ENCODE results near the gene CDC42EP1. TPM values are rescaled to one million over a fixed set of nuclear protein-coding genes. Genes with fewer than 3 reads are reported as not detected.

CDC42EP1 gene
- total RNA-seq, 1 donor from 2014 or later, result 52.6 TPM

DNA sequence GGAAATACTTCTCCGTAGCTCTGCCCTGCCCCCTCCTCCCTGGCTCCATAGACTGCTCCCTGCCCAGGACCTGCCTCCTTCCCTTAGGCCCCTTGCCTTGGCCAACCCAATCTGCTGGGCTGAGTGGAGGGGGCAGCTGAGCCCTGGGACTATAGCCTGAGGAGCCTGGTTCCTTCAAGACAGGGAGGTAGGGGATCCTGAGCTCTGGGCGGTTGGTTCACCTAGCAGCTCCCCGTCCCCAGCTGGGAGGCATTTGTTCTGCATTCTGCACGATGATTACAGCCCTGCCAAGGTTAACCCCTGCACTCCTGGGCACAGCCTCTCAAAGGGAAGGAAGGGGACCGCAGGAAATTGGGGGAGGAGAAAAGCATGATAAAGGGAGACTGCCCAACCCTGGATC lies 3.6 kb upstream of the CDC42EP1 start:
- no peak overlapping the region for H3K27ac Mint-ChIP-seq
- no peaks in the 10 kb centered on the region for H3K9me3 Mint-ChIP-seq (ENCODE audit: low read depth)
- no peak for DNase-seq (ENCODE audit: low spot score, unreplicated experiment)
- TF ChIP-seq, protein P1, sequence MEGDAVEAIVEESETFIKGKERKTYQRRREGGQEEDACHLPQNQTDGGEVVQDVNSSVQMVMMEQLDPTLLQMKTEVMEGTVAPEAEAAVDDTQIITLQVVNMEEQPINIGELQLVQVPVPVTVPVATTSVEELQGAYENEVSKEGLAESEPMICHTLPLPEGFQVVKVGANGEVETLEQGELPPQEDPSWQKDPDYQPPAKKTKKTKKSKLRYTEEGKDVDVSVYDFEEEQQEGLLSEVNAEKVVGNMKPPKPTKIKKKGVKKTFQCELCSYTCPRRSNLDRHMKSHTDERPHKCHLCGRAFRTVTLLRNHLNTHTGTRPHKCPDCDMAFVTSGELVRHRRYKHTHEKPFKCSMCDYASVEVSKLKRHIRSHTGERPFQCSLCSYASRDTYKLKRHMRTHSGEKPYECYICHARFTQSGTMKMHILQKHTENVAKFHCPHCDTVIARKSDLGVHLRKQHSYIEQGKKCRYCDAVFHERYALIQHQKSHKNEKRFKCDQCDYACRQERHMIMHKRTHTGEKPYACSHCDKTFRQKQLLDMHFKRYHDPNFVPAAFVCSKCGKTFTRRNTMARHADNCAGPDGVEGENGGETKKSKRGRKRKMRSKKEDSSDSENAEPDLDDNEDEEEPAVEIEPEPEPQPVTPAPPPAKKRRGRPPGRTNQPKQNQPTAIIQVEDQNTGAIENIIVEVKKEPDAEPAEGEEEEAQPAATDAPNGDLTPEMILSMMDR (IDR thresholded peaks at IDR 0.05; ENCODE audit: unreplicated experiment), result no peak
- peaks cover 35% of the 10 kb centered on the region for H3K4me1 Mint-ChIP-seq (ENCODE audit: low read depth)
- H3K27me3 Mint-ChIP-seq, result no peaks in the 10 kb centered on the region
- H3K36me3 Mint-ChIP-seq (ENCODE audit: insufficient read depth), result no peaks in the 10 kb centered on the region
- H3K4me3 Mint-ChIP-seq (ENCODE audit: low read depth), result no peak overlapping the region

- no peak overlapping the region for H3K4me3 Mint-ChIP-seq (ENCODE audit: low read depth)
- no peaks in the 10 kb centered on the region for H3K9me3 Mint-ChIP-seq (ENCODE audit: low read depth)
- no peaks in the 10 kb centered on the region for H3K27me3 Mint-ChIP-seq
Observed at GRCh38 chr22:37557321-37558001, 2.8 kb upstream of the CDC42EP1 start.

GRCh38 chr22:37558815-37559214 lies 1.5 kb upstream of the CDC42EP1 start:
- H3K36me3 Mint-ChIP-seq (ENCODE audit: insufficient read depth), result peaks cover 4% of the 10 kb centered on the region
- H3K27ac Mint-ChIP-seq, result peak overlapping the region; percentile 52
- H3K4me3 Mint-ChIP-seq (ENCODE audit: low read depth), result peak overlapping the region; percentile 71
- DNase-seq (ENCODE audit: low spot score, unreplicated experiment), result no peak
- H3K9me3 Mint-ChIP-seq (ENCODE audit: low read depth), result no peaks in the 10 kb centered on the region
- TF ChIP-seq, protein P1 (IDR thresholded peaks at IDR 0.05; ENCODE audit: unreplicated experiment), result no peak
- H3K27me3 Mint-ChIP-seq, result no peaks in the 10 kb centered on the region
- peaks cover 45% of the 10 kb centered on the region for H3K4me1 Mint-ChIP-seq (ENCODE audit: low read depth)

More at GRCh38 chr22:37557321-37558001, 2.8 kb upstream of the CDC42EP1 start:
- Mint-ChIP-seq H3K36me3 (ENCODE audit: insufficient read depth) (no peaks in the 10 kb centered on the region), H3K4me1 (ENCODE audit: low read depth) (peaks cover 39% of the 10 kb centered on the region), H3K27ac (peak overlapping the region; percentile 76)
- TF ChIP-seq, protein P1 (IDR thresholded peaks at IDR 0.05; ENCODE audit: unreplicated experiment), result no peak
- DNase-seq (ENCODE audit: low spot score, unreplicated experiment), result no peak

GRCh38 chr22:37559521-37559900 lies 769 bp upstream of the CDC42EP1 start:
- Mint-ChIP-seq H3K27ac (peak overlapping the region; percentile 71), H3K4me3 (ENCODE audit: low read depth) (peak overlapping the region; percentile 71), H3K4me1 (ENCODE audit: low read depth) (peaks cover 46% of the 10 kb centered on the region), H3K27me3 (no peaks in the 10 kb centered on the region), H3K9me3 (ENCODE audit: low read depth) (no peaks in the 10 kb centered on the region), H3K36me3 (ENCODE audit: insufficient read depth) (peaks cover 4% of the 10 kb centered on the region)
- no peak for DNase-seq (ENCODE audit: low spot score, unreplicated experiment)
- TF ChIP-seq, protein P1 (IDR thresholded peaks at IDR 0.05; ENCODE audit: unreplicated experiment), result no peak

DNA sequence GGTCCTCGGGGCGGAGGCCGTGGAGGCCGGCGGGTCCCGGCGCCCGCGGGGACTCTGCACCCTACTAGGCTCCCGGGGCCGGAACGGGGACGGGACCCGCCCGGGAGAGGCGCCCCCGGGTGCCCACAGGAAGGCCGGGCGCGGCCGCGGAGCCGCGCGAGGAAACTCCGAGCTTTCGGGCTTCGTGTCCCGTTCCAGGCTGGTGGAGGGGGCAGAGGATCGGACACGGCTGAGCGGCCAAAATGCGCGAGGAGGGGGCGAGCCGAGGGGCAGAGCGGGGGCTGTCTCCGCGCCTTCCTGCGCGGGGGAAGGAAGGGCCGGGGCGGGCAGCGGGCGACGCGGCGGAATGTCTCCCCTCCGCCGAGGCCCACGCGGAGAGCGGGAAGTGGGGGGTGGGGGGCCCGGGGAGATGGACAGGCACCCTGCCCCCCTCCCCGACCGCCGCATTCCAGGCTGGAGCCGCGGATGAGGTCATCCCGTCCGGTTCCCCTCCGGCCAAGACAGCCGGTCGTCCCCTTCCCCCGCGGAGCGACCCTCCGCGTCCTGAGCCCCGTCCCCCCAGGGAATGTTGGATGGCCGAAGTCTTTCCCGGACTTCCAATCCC lies 430 bp downstream of the CDC42EP1 start:
- H3K27ac Mint-ChIP-seq, result peak overlapping the region; percentile 95
- H3K36me3 Mint-ChIP-seq (ENCODE audit: insufficient read depth), result peaks cover 4% of the 10 kb centered on the region
- peak overlapping the region; percentile 81 for H3K4me3 Mint-ChIP-seq (ENCODE audit: low read depth)
- no peaks in the 10 kb centered on the region for H3K9me3 Mint-ChIP-seq (ENCODE audit: low read depth)
- DNase-seq (ENCODE audit: low spot score, unreplicated experiment), result peak; percentile 46
- H3K4me1 Mint-ChIP-seq (ENCODE audit: low read depth), result peaks cover 48% of the 10 kb centered on the region
- TF ChIP-seq, protein P1 (IDR thresholded peaks at IDR 0.05; ENCODE audit: unreplicated experiment), result no peak
- H3K27me3 Mint-ChIP-seq, result no peaks in the 10 kb centered on the region

All from progenitor cell of endocrine pancreas (in vitro differentiated cells).